Measurements from ENCODE around the gene LYSMD3. TPM values are rescaled to one million over a fixed set of nuclear protein-coding genes. Genes with fewer than 3 reads are reported as not detected.

Gene LYSMD3
- total and polyA plus RNA-seq, 4 donors = 9.6 to 29.7 (median 18.7) TPM

GRCh38 chr5:90562341-90562740, 33.0 kb upstream of the LYSMD3 start:
- H3K36me3 ChIP-seq (ENCODE audit: control insufficient read depth in 1 of 2, insufficient read depth in 2 of 2, low read length in 1 of 2) = no peaks in the 10 kb centered on the region
- intact Hi-C loops (cut with DNase I) = no loop called here
- H3K27ac ChIP-seq (ENCODE audit: low read depth in 1 of 2, low read length in 2 of 2) = no peak overlapping the region
- no peak overlapping the region for H3K4me3 ChIP-seq (ENCODE audit: low read length in 2 of 2)
- no peak for DNase-seq
- no peaks in the 10 kb centered on the region for H3K27me3 ChIP-seq (ENCODE audit: control insufficient read depth in 1 of 2, insufficient read depth in 2 of 2, low read length in 1 of 2)
- no peaks in the 10 kb centered on the region for H3K9me3 ChIP-seq (ENCODE audit: control insufficient read depth, low read length)
- WGBS, 2 donors = 60 to 62% methylated on average over 5 of the region's 5 CpGs
- peaks cover 0 to 2% of the 10 kb centered on the region in 2 donors for H3K4me1 ChIP-seq (ENCODE audit: control insufficient read depth in 1 of 2, insufficient read depth in 2 of 2, low read length in 2 of 2)
- no peak for ATAC-seq (ENCODE audit: low FRiP score)

DNA sequence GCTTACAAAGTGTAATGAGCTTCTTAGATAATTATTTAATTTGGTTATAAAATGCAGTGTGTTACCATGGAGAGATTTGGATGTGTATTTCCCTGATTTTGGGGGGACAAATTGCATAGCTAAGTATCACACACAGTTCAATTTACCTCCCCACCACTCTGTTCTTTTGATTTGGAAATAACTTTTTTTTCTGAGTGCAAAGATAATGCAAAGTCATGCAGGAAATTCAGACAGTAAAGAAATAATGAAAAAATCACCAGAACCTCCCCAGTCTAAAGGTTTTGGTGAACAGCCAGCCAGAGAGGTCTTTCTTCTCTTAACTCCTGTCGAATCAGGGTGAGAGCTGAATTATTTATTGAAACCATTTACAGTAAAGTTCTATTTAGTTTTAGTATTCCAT, 32.4 kb upstream of the LYSMD3 start:
- H3K4me3 ChIP-seq (ENCODE audit: low read length in 2 of 2) = no peak overlapping the region
- WGBS, 2 donors = 47 to 55% methylated on average over 1 of the region's 1 CpG
- no peak for DNase-seq

DNA sequence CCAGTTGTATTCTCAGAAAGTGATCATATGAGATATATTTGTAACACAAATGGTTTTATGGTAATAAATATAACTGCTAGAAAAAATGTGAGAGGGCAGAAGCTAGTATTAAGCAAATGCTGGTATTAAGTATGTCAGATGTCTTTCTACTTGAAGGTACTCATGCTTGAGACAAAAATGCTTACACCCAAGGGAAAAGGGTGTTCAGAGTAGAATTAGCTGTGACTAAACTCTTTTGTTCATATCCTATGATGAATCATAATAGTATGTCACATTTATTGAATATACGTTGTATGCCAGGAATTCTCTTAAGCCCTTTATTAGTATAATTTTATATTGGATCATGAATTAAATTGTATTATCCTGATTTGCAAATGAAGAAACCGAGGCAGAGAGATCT, 31.4 kb upstream of the LYSMD3 start:
- DNase-seq (no peak), ATAC-seq (ENCODE audit: low FRiP score) (no peak)
- 63 to 64% methylated on average over 2 of the region's 2 CpGs for WGBS, 2 donors

More for the DNA sequence above, 32.4 kb upstream of the LYSMD3 start:
- Histone ChIP-seq H3K9me3 (ENCODE audit: control insufficient read depth, low read length) (no peaks in the 10 kb centered on the region), H3K27me3 (ENCODE audit: control insufficient read depth in 1 of 2, insufficient read depth in 2 of 2, low read length in 1 of 2) (no peaks in the 10 kb centered on the region), H3K36me3 (ENCODE audit: control insufficient read depth in 1 of 2, insufficient read depth in 2 of 2, low read length in 1 of 2) (no peaks in the 10 kb centered on the region), H3K4me1 (ENCODE audit: control insufficient read depth in 1 of 2, insufficient read depth in 2 of 2, low read length in 2 of 2) (peaks cover 0 to 2% of the 10 kb centered on the region in 2 donors), H3K27ac (ENCODE audit: low read depth in 1 of 2, low read length in 2 of 2) (no peak overlapping the region)
- ATAC-seq (ENCODE audit: low FRiP score) = no peak
- intact Hi-C loops (cut with DNase I) = no loop called here

GRCh38 chr5:90558344-90559192, 29.2 kb upstream of the LYSMD3 start, which contains the start of gene ADGRV1:
ADGRV1 (plus strand) TSS chr5:90558797; CDS start chr5:90558896, 99 bp downstream.
- 2% methylated on average over 53 to 60 of the region's 60 CpGs for WGBS, 2 donors
- no peaks in the 10 kb centered on the region for H3K27me3 ChIP-seq (ENCODE audit: control insufficient read depth in 1 of 2, insufficient read depth in 2 of 2, low read length in 1 of 2)

More for the DNA sequence above, 31.4 kb upstream of the LYSMD3 start:
- Histone ChIP-seq H3K4me3 (ENCODE audit: low read length in 2 of 2) (no peak overlapping the region), H3K9me3 (ENCODE audit: control insufficient read depth, low read length) (no peaks in the 10 kb centered on the region), H3K36me3 (ENCODE audit: control insufficient read depth in 1 of 2, insufficient read depth in 2 of 2, low read length in 1 of 2) (no peaks in the 10 kb centered on the region), H3K4me1 (ENCODE audit: control insufficient read depth in 1 of 2, insufficient read depth in 2 of 2, low read length in 2 of 2) (peaks cover 0 to 2% of the 10 kb centered on the region in 2 donors), H3K27me3 (ENCODE audit: control insufficient read depth in 1 of 2, insufficient read depth in 2 of 2, low read length in 1 of 2) (no peaks in the 10 kb centered on the region), H3K27ac (ENCODE audit: low read depth in 1 of 2, low read length in 2 of 2) (no peak overlapping the region)
- intact Hi-C loops (cut with DNase I) = no loop called here

GRCh38 chr5:90557871-90558270, 28.5 kb upstream of the LYSMD3 start:
- no peak for ATAC-seq (ENCODE audit: low FRiP score)
- Histone ChIP-seq H3K36me3 (ENCODE audit: control insufficient read depth in 1 of 2, insufficient read depth in 2 of 2, low read length in 1 of 2) (no peaks in the 10 kb centered on the region), H3K27me3 (ENCODE audit: control insufficient read depth in 1 of 2, insufficient read depth in 2 of 2, low read length in 1 of 2) (no peaks in the 10 kb centered on the region), H3K9me3 (ENCODE audit: control insufficient read depth, low read length) (no peaks in the 10 kb centered on the region), H3K4me1 (ENCODE audit: control insufficient read depth in 1 of 2, insufficient read depth in 2 of 2, low read length in 2 of 2) (peaks cover 0 to 2% of the 10 kb centered on the region in 2 donors), H3K4me3 (ENCODE audit: low read length in 2 of 2) (peak overlapping the region in 1 of 2 donors; percentile 18), H3K27ac (ENCODE audit: low read depth in 1 of 2, low read length in 2 of 2) (no peak overlapping the region)
- DNase-seq = no peak
- intact Hi-C loops (cut with DNase I) = no loop called here
- 15 to 24% methylated on average over 3 of the region's 3 CpGs for WGBS, 2 donors

More at GRCh38 chr5:90558344-90559192, 29.2 kb upstream of the LYSMD3 start, which contains the start of gene ADGRV1:
- Histone ChIP-seq H3K27ac (ENCODE audit: low read depth in 1 of 2, low read length in 2 of 2) (no peak within 1 kb of the TSS), H3K36me3 (ENCODE audit: control insufficient read depth in 1 of 2, insufficient read depth in 2 of 2, low read length in 1 of 2) (no peaks in the 10 kb centered on the region), H3K4me1 (ENCODE audit: control insufficient read depth in 1 of 2, insufficient read depth in 2 of 2, low read length in 2 of 2) (peaks cover 0 to 2% of the 10 kb centered on the region in 2 donors), H3K9me3 (ENCODE audit: control insufficient read depth, low read length) (no peaks in the 10 kb centered on the region), H3K4me3 (ENCODE audit: low read length in 2 of 2) (peak within 1 kb of the TSS in 1 of 2 donors; percentile 18)
- DNase-seq = no peak
- intact Hi-C loops (cut with DNase I) = no loop called here
- peak; percentile 72 for ATAC-seq (ENCODE audit: low FRiP score)

DNA sequence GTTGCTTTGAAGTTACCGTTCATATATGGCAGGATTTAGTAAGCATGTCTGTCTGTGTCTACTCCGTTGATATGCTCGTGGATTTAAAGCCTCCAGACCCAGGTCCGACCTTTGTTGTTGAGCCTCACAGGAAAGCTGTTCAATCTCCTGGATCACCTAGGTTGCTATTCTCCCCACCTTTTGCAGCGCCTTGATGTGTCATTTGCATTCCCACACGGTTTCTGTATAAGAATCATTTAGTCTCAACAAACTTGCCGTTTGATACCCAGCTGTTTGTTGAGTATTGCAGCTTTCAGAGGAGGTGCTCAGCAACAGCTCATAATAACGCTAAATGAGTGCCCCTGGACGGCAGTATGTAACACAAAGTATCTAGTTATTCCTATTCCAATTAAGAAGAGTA, 28.0 kb upstream of the LYSMD3 start:
- H3K27me3 ChIP-seq (ENCODE audit: control insufficient read depth in 1 of 2, insufficient read depth in 2 of 2, low read length in 1 of 2) = no peaks in the 10 kb centered on the region
- no peak for DNase-seq
- H3K9me3 ChIP-seq (ENCODE audit: control insufficient read depth, low read length) = no peaks in the 10 kb centered on the region
- intact Hi-C loops (cut with DNase I) = no loop called here
- no peak for ATAC-seq (ENCODE audit: low FRiP score)
- no peak overlapping the region for H3K4me3 ChIP-seq (ENCODE audit: low read length in 2 of 2)
- H3K36me3 ChIP-seq (ENCODE audit: control insufficient read depth in 1 of 2, insufficient read depth in 2 of 2, low read length in 1 of 2) = no peaks in the 10 kb centered on the region
- peaks cover 0 to 2% of the 10 kb centered on the region in 2 donors for H3K4me1 ChIP-seq (ENCODE audit: control insufficient read depth in 1 of 2, insufficient read depth in 2 of 2, low read length in 2 of 2)
- WGBS, 2 donors = 12 to 15% methylated on average over 9 of the region's 9 CpGs
- no peak overlapping the region for H3K27ac ChIP-seq (ENCODE audit: low read depth in 1 of 2, low read length in 2 of 2)

- peaks cover 0 to 3% of the 10 kb centered on the region in 2 donors for H3K27me3 ChIP-seq (ENCODE audit: control insufficient read depth in 1 of 2, insufficient read depth in 2 of 2, low read length in 1 of 2)
- intact Hi-C loops (cut with DNase I) = no loop called here
These were observed 26.3 kb upstream of the LYSMD3 start for GRCh38 chr5:90555666-90556065.

DNA sequence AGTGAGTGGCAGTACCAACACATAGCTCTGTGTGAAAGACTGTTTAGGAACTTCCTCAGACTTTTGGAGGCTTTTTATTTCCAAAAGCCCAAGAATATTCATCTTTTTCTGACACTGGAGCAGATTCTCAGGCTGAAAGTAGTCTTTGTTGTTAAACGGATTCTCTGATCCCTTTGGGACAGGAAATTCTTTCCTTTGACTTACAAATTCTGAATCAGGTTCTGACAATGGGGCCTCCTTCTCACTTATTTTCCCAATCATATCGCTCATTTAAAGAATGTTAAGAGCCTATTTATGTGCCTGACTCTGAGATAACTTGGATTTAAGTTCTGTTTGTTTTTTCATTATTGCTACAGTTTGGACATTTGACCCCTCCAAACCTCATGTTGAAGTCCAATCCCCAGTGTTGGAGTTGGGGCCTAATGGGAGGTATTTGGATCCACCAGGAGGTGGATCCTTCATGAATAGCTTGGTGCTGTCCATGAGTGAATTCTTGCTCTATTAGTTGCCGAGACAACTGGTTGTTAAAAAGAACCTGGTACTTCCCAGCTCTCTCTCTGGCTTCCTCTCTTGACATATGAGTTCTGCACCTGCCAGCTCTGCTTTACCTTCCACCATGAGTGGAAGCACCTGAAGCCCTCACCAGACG, 25.1 kb upstream of the LYSMD3 start:
- Histone ChIP-seq H3K27ac (ENCODE audit: low read depth in 1 of 2, low read length in 2 of 2) (no peak overlapping the region), H3K27me3 (ENCODE audit: control insufficient read depth in 1 of 2, insufficient read depth in 2 of 2, low read length in 1 of 2) (peaks cover 0 to 3% of the 10 kb centered on the region in 2 donors), H3K36me3 (ENCODE audit: control insufficient read depth in 1 of 2, insufficient read depth in 2 of 2, low read length in 1 of 2) (no peaks in the 10 kb centered on the region), H3K4me1 (ENCODE audit: control insufficient read depth in 1 of 2, insufficient read depth in 2 of 2, low read length in 2 of 2) (peaks cover 0 to 2% of the 10 kb centered on the region in 2 donors), H3K9me3 (ENCODE audit: control insufficient read depth, low read length) (no peaks in the 10 kb centered on the region), H3K4me3 (ENCODE audit: low read length in 2 of 2) (no peak overlapping the region)
- intact Hi-C loops (cut with DNase I) = no loop called here
- WGBS, 2 donors = 69 to 74% methylated on average over 4 of the region's 4 CpGs
- DNase-seq (no peak), ATAC-seq (ENCODE audit: low FRiP score) (no peak)

More at GRCh38 chr5:90555666-90556065, 26.3 kb upstream of the LYSMD3 start:
- ATAC-seq (ENCODE audit: low FRiP score) (no peak), DNase-seq (no peak)
- Histone ChIP-seq H3K36me3 (ENCODE audit: control insufficient read depth in 1 of 2, insufficient read depth in 2 of 2, low read length in 1 of 2) (no peaks in the 10 kb centered on the region), H3K4me3 (ENCODE audit: low read length in 2 of 2) (no peak overlapping the region), H3K4me1 (ENCODE audit: control insufficient read depth in 1 of 2, insufficient read depth in 2 of 2, low read length in 2 of 2) (peaks cover 0 to 2% of the 10 kb centered on the region in 2 donors), H3K27ac (ENCODE audit: low read depth in 1 of 2, low read length in 2 of 2) (no peak overlapping the region), H3K9me3 (ENCODE audit: control insufficient read depth, low read length) (no peaks in the 10 kb centered on the region)

Data from aorta (tissue), 5 donors.